ENCODE data around the gene MSANTD1. TPM values are rescaled to one million over a fixed set of nuclear protein-coding genes. Genes with fewer than 3 reads are reported as not detected.

MSANTD1 gene
- polyA plus RNA-seq, 1 of the 3 experiments (the other 2 are of a cell fraction), result 0.15 TPM

GRCh38 chr4:3255611-3256186 is 6.7 kb downstream of the MSANTD1 start:
- Histone ChIP-seq H3K9me2 (no peaks in the 10 kb centered on the region), H3F3A (replicated peaks; ENCODE audit: insufficient read depth) (no peaks in the 10 kb centered on the region), H3K27ac (ENCODE audit: low read depth in 2 of 2, low read length in 1 of 2) (no peak overlapping the region), H3K4me1 (ENCODE audit: control insufficient read depth in 1 of 2, insufficient read depth in 2 of 2, low read depth in 1 of 2, low read length in 1 of 2) (no peaks in the 10 kb centered on the region), H3K4me3 (ENCODE audit: low read depth in 2 of 2, low read length in 1 of 2) (no peak overlapping the region), H4K20me1 (ENCODE audit: insufficient read depth) (no peaks in the 10 kb centered on the region), H3K4me2 (no peak overlapping the region), H3K9ac (no peak overlapping the region), H2AFZ (ENCODE audit: low read depth) (no peak overlapping the region), H3K27me3 (ENCODE audit: insufficient read depth) (no peaks in the 10 kb centered on the region), H3K36me3 (replicated peaks in 1 of 2; ENCODE audit: control insufficient read depth in 1 of 2, insufficient read depth in 2 of 2, low read length in 1 of 2) (no peaks in the 10 kb centered on the region), H3K9me3 (no peaks in the 10 kb centered on the region), H3K79me2 (ENCODE audit: insufficient read depth) (no peaks in the 10 kb centered on the region)
- POLR2A ChIA-PET, result no interaction called here
- CTCF ChIA-PET, result no interaction called here
- TF ChIP-seq YY1 (IDR thresholded peaks at IDR 0.05; ENCODE audit: low read depth) (no peak), POLR2AphosphoS5 (IDR thresholded peaks at IDR 0.05; ENCODE audit: low read depth, low read length) (no peak), ELF1 (IDR thresholded peaks at IDR 0.05) (no peak)
- DNase-seq, result no peak
- WGBS (ENCODE audit: low lambda C conversion rate), result 91% methylated on average over 23 of the region's 36 CpGs

GRCh38 chr4:3256230-3257102 is 7.5 kb downstream of the MSANTD1 start:
- Histone ChIP-seq H3K79me2 (ENCODE audit: insufficient read depth) (no peaks in the 10 kb centered on the region), H3K9me3 (no peaks in the 10 kb centered on the region), H3K27me3 (ENCODE audit: insufficient read depth) (no peaks in the 10 kb centered on the region), H2AFZ (ENCODE audit: low read depth) (no peak overlapping the region), H3K27ac (ENCODE audit: low read depth in 2 of 2, low read length in 1 of 2) (no peak overlapping the region), H3K4me1 (ENCODE audit: control insufficient read depth in 1 of 2, insufficient read depth in 2 of 2, low read depth in 1 of 2, low read length in 1 of 2) (no peaks in the 10 kb centered on the region), H3K9ac (no peak overlapping the region), H3K36me3 (replicated peaks in 1 of 2; ENCODE audit: control insufficient read depth in 1 of 2, insufficient read depth in 2 of 2, low read length in 1 of 2) (no peaks in the 10 kb centered on the region), H3K4me2 (no peak overlapping the region), H4K20me1 (ENCODE audit: insufficient read depth) (no peaks in the 10 kb centered on the region), H3K9me2 (no peaks in the 10 kb centered on the region), H3K4me3 (ENCODE audit: low read depth in 2 of 2, low read length in 1 of 2) (no peak overlapping the region), H3F3A (replicated peaks; ENCODE audit: insufficient read depth) (no peaks in the 10 kb centered on the region)
- TF ChIP-seq MXI1 (IDR thresholded peaks at IDR 0.05; ENCODE audit: low read depth, low read length), result no peak
- TF ChIP-seq TEAD4 (IDR thresholded peaks at IDR 0.05; ENCODE audit: borderline replicate concordance, insufficient read depth), result no peak
- TF ChIP-seq POLR2AphosphoS5 (IDR thresholded peaks at IDR 0.05; ENCODE audit: low read depth, low read length), result no peak
- TF ChIP-seq RCOR1 (IDR thresholded peaks at IDR 0.05; ENCODE audit: low read length), result no peak
- no peak for TF ChIP-seq NFIC (IDR thresholded peaks at IDR 0.05; ENCODE audit: borderline replicate concordance)
- no peak for TF ChIP-seq PBX3 (IDR thresholded peaks at IDR 0.05)
- no peak for TF ChIP-seq IRF3 (IDR thresholded peaks at IDR 0.05; ENCODE audit: low read depth, low read length)
- no peak for TF ChIP-seq MEF2A (IDR thresholded peaks at IDR 0.05; ENCODE audit: borderline replicate concordance, low read depth)
- no peak for TF ChIP-seq TCF12 (IDR thresholded peaks at IDR 0.05)
- TF ChIP-seq NRF1 (IDR thresholded peaks at IDR 0.05; ENCODE audit: low read depth, low read length), result no peak
- no peak for DNase-seq
- POLR2A ChIA-PET, result no interaction called here
- 79% methylated on average over 13 of the region's 21 CpGs for WGBS (ENCODE audit: low lambda C conversion rate)
- CTCF ChIA-PET, result no interaction called here
